HuH-7.5 (cell line): ENCODE results near the gene CDH12.
"Not testable (repeated sequence)": the region's sequence is repeated elsewhere in the genome, so short reads cannot be mapped to it uniquely, and the experiment has no call there.

ENCODE experiments used
- DNase-seq: peaks from one replicate; pipeline ENCODE4 v3.0.0; 2011; ENCODE audit warnings: low spot score

Gene CDH12

DNA sequence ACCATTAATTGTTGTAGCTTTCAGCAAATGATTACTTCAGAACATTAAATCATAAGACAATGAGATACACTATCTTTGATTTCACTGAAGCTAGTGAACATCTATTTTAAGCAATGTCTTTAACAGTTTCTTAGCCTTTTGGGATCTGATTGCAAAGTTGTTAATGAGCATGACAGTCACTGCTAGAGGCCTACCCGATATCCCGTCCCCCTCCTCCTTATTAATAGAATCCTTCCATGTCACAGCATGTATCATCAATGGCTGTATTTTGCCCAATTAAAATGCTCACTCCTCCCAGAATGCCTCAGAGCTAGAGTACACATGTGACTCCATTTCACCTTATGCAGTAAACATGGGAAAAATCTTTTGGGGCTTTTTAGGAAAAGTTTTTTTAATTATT, 852.0 kb downstream of the CDH12 start:
- not testable (repeated sequence) for DNase-seq

DNA sequence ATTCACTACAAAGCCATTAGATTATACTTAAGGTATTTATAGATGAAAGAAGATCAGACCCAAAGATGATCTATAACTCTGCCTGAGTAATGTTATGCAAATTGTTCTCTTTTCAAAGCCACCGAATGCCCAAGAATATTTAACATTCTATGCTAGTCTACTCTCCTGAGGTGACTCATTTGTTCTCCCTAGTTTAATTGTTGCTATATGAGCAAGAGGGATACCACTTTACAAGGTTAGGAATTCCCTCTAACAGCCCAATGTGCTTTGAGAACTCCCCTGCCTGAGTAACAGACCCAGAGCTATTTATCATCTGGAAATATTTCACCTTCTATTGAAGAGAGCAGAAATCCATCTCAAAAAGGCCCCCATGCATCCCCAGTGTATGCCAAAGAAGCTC, 867.3 kb downstream of the CDH12 start:
- not testable (repeated sequence) for DNase-seq

DNA sequence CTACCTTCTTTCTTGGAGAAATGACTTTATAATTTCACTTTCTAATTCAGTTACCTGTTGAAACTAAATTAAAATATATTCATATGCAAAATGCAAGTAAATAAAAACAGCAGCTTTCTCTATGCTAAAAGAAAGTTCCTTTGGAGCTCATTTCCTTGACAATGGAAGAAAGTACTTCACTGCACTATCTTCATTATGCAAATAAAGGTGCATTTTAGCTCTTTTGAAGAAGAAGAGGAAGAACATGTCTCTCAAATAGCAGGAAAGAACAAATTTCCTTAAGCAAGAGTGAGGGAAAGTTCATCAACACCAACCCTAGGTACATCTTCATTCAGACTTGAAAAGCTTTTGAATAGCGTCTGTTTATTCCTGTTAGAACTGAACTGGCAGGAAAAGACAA, 901.6 kb downstream of the CDH12 start:
- DNase-seq: not testable (repeated sequence)

DNA sequence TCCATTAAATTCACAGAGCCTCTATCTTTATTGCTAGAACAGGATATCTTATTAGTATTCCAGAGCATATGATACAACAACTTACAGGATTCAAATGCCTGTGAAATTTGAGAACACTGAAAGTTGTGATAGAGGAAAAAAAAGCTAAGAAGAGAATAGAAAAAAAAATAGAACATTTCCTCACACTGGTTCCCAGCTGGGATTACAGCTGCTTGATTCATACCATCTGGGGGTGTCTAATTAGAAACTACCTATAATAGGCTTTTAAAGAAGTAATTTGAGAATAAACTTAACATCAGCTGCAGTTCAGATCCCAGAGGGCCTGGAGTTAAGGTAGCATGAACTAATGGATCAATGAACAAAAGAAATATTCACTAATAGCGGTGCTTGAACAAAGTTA, 922.0 kb downstream of the CDH12 start:
- no peak for DNase-seq

DNA sequence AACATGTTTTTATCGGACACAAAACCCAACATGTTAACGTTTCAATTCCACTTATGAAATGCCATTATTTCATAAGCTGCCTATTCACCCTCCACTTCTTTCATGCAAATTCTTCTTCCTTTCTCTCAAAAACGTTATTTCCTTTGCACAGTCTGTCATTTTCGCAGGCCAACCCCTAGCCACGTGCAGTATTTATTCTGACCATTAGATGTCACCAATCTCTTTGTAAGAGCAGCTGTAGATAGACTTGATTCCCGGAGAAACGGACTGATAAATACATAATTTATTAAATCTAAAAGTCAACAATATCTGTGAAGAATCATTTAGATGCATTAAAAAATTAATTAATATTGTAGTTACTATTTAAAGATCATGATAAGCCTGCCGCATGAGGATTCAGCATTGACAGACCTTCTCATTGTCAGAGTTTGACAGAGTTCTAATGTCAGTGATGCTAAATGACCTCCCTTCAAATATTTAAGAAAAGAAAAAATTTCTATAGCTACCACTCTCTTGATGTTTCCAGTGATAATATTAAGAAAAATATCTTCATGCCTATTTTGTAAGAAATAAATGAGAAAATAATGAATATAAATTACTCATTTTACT, 933.6 kb downstream of the CDH12 start:
- DNase-seq: peak; percentile 10

DNA sequence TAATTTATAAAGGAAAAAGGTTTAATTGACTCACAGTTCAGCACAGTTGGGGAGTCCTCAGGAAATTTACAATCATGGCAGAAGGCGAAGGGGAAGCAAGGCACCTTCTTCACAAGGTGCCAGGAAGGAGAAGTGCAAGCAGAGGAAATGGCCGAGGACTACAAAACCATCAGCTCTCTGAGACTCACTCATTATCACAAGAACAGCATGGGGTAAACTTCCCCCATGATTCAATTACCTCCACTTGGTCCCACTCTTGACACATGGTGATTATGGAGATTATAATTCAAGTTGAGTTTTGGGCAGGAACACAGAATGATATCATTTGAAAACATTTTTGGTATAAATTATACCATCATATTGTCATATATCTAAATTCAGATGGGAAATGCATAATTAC, 934.7 kb downstream of the CDH12 start:
- DNase-seq: no peak

DNA sequence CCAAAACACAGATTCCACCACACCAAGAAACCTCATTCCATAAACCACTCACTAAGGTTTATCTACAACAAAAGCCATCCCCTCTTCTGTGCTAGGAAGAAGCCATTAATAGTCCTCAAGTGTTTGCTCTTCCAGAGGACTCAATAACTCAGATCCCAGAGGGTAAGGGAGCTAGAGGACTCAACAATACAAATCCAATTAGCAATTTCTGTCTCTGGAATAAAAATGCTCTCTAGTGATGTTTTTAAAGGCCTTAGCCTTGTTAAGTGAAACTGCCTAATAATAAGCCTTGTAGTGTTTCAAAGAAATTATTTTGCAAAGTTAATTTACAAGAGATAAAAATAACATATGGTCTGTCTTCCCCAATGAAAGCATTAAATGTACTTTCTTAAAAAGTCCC, 942.4 kb downstream of the CDH12 start:
- no peak for DNase-seq

DNA sequence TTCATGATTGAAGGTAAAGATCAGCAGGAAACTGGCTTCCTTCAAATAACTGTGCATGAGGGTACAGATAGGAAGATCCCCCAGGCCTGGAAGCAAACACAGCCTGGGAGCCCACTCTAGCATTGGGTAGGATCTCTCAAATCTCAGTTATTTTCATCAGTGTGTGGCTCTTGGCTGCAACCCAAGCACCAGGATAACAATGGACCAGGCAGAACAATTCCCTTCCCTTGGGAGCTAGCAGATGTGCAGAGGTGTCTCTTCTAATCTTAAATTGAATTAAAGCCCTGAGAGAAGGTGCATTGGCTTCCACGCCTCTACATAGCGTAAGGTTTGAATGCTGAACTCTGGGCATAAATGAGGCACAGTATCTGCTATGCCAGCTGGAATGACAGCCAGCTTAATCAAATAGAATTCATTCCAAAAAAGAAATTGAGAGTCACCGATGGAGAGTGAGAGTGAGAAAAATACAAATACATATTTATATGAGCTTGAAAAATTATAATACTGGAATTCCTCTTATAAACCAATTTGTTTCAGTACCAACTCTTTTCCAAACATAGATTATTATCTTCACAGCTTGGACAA, 957.3 kb downstream of the CDH12 start:
- no peak for DNase-seq

DNA sequence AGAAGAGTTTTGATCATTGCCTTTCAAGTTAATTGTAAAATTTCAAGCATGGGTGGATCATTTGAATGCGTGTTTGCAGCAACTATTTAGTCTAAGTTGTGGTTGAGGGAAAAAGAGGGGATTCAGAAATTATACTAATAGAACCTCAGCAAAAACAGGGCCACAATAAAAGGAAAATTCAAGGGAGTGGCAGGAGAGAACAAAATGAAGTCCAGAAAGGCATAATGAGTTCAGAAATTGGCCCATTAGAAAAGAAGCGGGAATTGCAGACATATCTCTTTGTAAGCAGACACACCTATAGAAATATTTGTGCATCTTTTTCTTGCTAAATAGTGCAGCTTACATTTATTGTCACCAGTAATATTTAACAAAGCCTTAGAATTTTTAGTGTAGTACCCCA, 960.0 kb downstream of the CDH12 start:
- DNase-seq: no peak

DNA sequence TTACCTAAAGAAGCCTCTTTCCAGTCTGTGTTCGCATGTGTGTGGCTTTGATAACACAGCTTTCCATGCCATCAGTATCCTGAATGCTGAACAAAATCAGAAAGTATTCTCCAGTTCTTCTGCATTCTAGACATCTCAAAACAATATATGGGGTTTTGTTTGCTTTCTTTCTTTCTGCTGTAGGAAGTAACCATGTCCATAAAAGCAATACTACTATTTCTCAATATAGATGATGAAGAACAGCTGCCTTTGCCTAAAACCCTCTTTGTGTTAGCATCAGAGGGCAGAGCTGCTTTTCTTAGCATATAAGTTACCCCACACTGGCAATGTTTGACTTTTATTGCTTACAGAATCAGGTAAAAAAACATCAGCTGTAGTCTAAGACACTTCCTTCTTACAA, 963.6 kb downstream of the CDH12 start:
- no peak for DNase-seq

DNA sequence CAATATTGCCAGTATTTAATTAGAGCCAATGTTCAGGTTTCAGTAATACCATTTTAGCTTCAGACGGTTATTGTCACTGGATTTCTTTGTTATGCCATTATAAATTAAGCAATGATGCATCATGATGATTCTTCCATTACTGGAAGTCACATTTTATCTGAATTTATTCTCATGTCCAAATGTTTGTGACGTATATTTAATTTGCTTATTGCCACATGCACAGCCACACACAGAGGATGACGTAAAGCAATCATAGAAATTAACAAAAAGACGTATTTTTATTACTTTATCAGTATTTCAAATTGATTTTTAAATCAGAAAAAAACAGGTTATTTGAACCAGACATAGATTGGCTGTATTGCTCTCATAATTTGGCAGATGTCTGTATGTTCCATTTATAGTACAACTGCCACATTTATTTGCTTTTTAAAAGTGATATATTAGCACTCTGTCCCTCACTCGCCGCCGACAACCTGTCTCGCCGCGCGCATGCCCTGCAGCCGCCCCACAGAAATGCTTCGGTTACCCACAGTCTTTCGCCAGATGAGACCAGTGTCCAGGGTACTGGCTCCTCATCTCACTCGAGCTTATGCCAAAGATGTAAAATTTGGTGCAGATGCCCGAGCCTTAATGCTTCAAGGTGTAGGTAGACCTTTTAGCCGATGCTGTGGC, 970.9 kb downstream of the CDH12 start:
- no peak for DNase-seq

DNA sequence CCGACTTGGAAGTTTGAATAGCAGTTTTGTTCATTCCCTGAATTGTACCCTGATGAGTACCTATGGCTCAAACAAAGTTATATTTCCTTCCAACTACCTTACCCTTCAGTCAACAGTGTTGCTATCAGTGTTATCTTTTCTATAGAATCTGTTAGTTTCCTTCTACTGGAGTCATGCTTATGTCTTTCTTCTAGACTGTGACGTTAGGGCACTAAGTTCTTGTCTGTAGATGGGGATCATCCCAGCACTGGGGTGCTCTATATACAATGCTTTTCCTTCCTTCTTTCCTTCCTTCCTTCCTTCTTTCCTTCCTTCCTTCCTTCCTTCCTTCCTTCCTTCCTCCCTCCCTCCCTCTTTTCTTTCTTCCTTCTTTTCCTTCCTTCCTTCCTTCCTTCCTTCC, 973.0 kb downstream of the CDH12 start:
- DNase-seq: no peak

DNA sequence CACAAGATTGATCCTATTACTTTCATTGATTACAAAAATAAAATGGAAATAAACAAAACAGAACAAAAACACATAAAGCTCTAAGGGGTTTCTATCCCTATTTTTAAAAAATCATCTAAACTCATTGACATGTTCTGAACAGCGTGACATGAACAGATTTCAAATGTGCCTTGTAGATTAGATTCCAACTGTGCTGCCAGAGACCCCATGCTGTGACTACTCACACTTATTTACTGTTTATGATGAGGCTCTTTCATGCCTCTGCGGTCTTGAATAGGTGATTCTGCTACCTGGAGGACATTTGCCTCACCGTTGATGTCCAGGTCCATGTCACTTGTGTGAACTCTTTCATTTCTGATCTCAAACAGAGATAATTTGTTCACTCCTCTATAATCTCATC, 990.2 kb downstream of the CDH12 start:
- DNase-seq: no peak

DNA sequence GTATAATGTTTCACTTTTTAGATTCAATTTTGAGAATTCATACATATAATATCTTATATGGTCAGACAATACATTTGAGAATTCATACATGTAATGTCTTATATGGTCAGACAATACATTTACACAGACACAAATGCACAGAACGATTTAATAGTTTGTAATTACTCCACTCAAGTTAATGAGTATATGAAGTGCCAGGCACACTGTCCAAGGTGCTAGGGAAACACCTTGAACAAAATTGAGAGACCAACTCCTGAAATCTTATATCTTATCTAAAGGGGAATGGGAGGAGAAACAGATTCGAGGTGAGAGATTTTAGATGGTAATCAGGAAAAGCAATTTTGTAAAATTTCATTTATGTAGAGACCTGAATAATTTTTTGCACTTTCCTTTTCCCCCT, 994.7 kb downstream of the CDH12 start:
- no peak for DNase-seq

DNA sequence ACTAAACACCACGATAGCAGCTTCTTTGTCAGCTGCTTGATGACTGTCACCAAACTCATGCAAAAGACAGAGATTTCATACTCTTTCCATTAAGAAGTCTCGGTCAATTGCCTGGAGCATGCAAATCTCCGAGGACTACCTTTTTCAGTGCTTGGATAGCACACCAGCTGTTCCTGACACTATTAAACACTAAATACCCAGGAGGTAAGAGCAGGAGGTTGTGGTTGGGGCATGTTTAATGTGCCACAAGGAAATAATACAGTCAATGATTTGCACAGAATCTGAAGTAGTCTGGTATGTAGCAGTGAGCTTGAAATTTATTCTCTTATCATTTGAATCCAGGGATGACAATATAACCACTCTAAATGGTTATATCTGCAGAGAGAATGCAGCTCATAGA, 996.2 kb downstream of the CDH12 start:
- DNase-seq: no peak

DNA sequence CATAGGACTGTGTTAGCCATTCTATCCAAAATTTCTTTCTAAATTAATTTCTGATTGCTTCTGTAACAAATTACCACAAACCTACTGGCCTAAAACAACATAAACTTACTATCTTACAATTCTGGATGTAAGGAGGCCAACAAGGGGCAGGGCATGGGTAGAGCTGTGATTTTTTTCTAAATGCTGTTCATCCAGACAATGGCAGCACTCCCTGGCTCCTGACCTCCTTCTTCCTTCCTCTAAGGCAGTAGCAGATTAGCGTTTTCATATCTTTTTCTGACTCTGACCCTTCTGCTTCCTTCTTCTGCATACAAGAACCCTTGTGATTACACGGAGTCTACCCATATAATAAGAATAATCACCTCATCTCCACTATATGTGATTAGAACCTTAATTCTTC, 1005.8 kb downstream of the CDH12 start:
- DNase-seq: no peak

DNA sequence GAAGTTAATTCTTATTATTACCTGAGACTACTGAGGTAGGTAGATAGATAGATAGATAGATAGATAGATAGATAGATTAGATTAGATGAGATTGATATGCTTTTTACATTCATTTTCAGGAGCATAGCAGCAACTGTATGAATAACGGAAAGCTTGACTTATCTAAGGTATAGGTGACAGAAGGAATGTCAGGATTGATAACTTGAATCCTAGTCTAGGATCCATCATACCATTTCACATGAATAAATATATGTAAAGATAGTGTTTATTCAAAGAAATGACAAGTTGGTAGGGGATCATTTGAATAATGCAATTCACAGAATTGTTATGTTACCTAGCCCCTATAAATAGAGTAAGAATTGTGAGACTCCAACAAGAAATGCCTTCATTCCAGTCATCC, 1008.2 kb downstream of the CDH12 start:
- DNase-seq: no peak

DNA sequence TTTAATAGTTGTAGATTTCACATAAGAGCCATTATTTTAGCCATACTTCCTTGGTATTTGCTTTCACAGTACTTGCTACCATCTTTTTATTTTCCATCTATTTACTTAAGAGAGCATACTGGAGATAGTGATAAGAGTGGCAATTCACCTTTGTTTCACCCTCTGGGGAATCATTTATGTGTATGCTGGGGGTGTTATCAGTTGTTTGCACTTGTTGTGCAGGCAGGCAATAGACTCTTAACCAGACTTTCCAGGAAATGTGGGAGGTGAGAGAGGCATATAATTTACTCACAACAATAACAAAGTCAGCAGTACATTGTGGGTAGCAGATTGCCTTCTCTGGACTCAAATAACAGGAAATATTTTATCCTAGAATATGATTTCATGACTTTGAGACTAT, 1018.3 kb downstream of the CDH12 start:
- DNase-seq: no peak

DNA sequence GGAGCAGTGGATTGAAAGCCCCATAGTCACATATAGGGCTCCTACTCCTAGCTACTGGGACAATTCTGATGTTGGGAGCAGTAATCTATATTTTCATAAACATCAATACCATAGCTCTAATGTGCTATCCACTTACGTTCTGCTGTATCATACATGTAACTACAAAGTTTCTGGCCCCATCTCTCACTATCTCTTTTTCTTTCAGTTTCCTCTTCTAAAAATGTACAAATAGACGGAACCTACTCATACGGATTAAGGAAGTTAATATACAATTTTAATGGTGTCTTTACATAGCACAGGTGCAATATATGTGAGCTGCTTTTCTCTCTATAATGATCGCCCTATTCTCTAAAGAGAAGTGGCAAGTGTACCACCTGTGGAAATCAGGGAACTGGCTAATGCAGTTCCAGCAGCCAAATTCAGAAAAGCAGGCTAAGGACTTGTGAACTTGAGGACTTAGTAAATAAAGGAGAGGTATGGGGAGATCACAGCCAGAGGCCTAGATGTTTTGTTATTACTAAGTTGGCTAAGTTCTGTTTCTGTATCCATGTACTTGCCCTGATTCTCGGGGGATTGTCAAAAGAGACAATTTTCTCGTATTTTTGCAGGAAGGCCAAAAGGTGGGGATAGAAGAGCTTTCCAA, 1021.9 kb downstream of the CDH12 start:
- DNase-seq: no peak

DNA sequence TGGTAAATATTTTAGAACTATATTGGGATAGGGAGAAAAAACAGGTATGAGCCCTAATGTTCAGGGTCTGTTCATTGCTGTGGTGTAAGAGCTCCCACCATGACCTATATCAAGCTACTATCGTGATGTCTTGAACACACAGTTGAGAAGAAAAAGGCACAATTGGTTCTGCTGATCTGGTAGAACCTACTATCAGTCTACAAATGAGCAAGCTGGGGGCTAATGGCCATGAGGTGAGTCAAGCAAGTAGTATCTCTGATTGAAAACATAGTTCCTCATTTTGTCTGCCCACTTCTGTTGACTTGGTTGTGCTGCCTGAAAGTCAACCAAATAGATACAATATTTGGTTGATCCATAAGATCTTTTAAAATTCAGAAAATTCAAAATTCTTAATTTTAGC, 1026.3 kb downstream of the CDH12 start:
- no peak for DNase-seq

DNA sequence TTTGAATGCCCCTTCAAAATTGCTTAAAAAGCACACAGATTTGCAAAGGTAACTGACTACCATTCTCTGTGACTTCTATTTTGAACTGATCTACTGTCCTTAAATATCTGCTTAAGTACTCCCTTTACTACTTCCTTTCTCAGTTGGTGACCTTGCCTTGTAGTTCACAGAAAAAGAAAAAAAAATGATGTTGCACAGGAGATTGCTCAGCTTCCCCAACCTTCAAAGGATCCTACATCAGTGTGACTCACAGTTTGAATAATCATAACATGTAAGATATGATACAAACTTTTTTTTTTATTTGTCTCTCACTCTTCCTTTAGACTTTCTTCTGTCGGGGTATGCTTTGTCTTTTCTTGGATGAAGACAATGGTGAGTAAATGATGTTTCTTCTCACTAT, 1029.6 kb downstream of the CDH12 start:
- no peak for DNase-seq

DNA sequence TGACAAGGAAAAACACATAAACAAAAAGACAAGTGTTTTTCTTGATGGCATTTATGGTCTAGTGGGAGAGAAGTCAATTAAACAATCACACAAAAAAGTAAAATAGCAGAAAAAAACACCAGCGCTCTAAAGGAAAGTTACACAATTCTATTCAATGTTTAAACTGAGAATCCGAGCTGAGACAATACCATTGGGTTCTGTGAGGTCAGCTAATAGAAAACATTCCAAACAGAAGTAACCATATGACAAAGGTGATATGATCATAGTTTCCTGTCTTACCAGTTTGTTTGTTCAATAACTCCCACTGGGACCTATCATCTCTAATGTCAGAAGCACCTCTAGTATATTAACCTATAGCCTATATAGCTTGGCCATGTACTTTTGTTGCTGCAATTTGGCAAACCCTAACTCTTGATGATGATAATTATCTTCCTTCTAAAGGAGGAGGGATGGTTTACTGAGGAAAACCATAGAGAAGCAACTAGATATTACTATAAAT, 1030.0 kb downstream of the CDH12 start:
- no peak for DNase-seq

DNA sequence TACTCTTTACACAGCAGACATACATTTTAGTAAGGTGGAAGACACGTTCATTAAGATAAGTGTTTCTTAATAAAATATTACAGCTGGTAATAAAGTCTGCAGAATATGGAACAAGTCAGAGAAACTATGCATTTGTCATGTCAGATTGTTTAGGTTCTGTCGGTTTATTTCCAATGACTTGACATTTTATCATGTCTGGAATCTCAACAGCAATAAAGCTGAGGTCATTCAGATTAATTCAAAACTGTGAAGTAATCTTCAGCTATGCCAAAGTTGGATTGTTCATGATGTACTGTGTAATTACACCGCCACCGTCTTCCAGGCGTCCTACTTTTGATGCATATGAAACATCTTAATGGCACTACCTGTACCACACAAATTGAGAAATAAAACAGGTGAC, 1032.6 kb downstream of the CDH12 start:
- no peak for DNase-seq
